Mesenchymal stem cell (in vitro differentiated cells and primary cell): ENCODE measurements around the gene DCTN1.
A peak's percentile ranks its signal among the peaks of the same experiment; 100 is the strongest.

Experiments used
- DNase-seq: peaks from one replicate; pipeline ENCODE4 v3.0.0-alpha.2; 2013
- H2AFZ ChIP-seq: one replicate; pipeline ENCODE4 v1.6.1; 2013; ENCODE audit warnings: low read depth, mild to moderate bottlenecking, control low read depth, inconsistent platforms, low read length, moderate library complexity
- H2AK5ac ChIP-seq: 2 replicates; pipeline ENCODE4 v1.6.1; 2013; ENCODE audit warnings: low read length, moderate library complexity, mild to moderate bottlenecking, inconsistent platforms; ENCODE audit not compliant: severe bottlenecking
- H2BK120ac ChIP-seq: one replicate; pipeline ENCODE4 v1.6.1; 2013; ENCODE audit warnings: low read depth, mild to moderate bottlenecking, inconsistent platforms, low read length, moderate library complexity
- H2BK12ac ChIP-seq, 2 experiments: one replicate each; pipeline ENCODE4 v1.6.1; 2013; ENCODE audit warnings: inconsistent platforms in 2 of 2, low read length in 2 of 2, mild to moderate bottlenecking in 2 of 2, moderate library complexity in 2 of 2, control low read depth in 1 of 2
- H2BK15ac ChIP-seq: one replicate; pipeline ENCODE4 v1.6.1; 2013; ENCODE audit warnings: mild to moderate bottlenecking, low read depth, inconsistent platforms; ENCODE audit not compliant: poor library complexity, severe bottlenecking
- H2BK5ac ChIP-seq: 2 replicates; pipeline ENCODE4 v1.6.1; 2013; ENCODE audit warnings: low read depth, mild to moderate bottlenecking, low read length, control low read depth, inconsistent platforms; ENCODE audit not compliant: poor library complexity, severe bottlenecking
- H3K14ac ChIP-seq, 2 experiments: one replicate each; pipeline ENCODE4 v1.6.1; 2013; ENCODE audit warnings: inconsistent platforms in 2 of 2, low read length in 2 of 2, control low read depth in 1 of 2, mild to moderate bottlenecking in 1 of 2, moderate library complexity in 1 of 2
- H3K18ac ChIP-seq, 2 experiments: one replicate each; pipeline ENCODE4 v1.6.1; 2013; ENCODE audit warnings: inconsistent platforms in 2 of 2, low read length in 2 of 2, control low read depth in 1 of 2, low read depth in 1 of 2, mild to moderate bottlenecking in 1 of 2
- H3K23ac ChIP-seq, 2 experiments: one replicate each; pipeline ENCODE4 v1.6.1; 2013; ENCODE audit warnings: inconsistent platforms in 2 of 2, low read length in 2 of 2, mild to moderate bottlenecking in 2 of 2, moderate library complexity in 2 of 2, control low read depth in 1 of 2
- H3K27ac ChIP-seq: 2 replicates; pipeline ENCODE4 v1.5.1; 2013; ENCODE audit warnings: mild to moderate bottlenecking, moderate library complexity, low read length, control low read depth, inconsistent platforms; ENCODE audit not compliant: poor library complexity, severe bottlenecking
- H3K27me3 ChIP-seq, 2 experiments: 2 replicates each; pipeline versions ENCODE4 v1.6.1 to v1.7.0; 2013; ENCODE audit warnings: low read length in 2 of 2, mild to moderate bottlenecking in 2 of 2, moderate library complexity in 2 of 2, control low read depth in 1 of 2, inconsistent platforms in 1 of 2; ENCODE audit not compliant: control insufficient read depth in 1 of 2, insufficient read depth in 1 of 2
- H3K36me3 ChIP-seq, 2 experiments: 2 replicates each; pipeline versions ENCODE4 v1.6.1 to v1.7.0; 2013; ENCODE audit warnings: low read length in 2 of 2, control low read depth in 1 of 2, inconsistent platforms in 1 of 2, low read depth in 1 of 2, mild to moderate bottlenecking in 1 of 2; ENCODE audit not compliant: insufficient read depth in 2 of 2, control insufficient read depth in 1 of 2
- H3K4ac ChIP-seq, 2 experiments: one replicate each; pipeline ENCODE4 v1.6.1; 2013; ENCODE audit warnings: inconsistent platforms in 2 of 2, low read length in 2 of 2, mild to moderate bottlenecking in 2 of 2, moderate library complexity in 2 of 2, control low read depth in 1 of 2, low read depth in 1 of 2
- H3K4me1 ChIP-seq: 2 replicates; pipeline ENCODE4 v1.6.1; 2013; ENCODE audit warnings: low read depth, low read length, control low read depth; ENCODE audit not compliant: control insufficient read depth, insufficient read depth
- H3K4me2 ChIP-seq: 2 replicates; pipeline ENCODE4 v1.6.1; 2013; ENCODE audit warnings: low read length, mild to moderate bottlenecking, inconsistent platforms; ENCODE audit not compliant: poor library complexity, severe bottlenecking
- H3K4me3 ChIP-seq, 2 experiments: 2 replicates each; pipeline versions ENCODE4 v1.5.1 to v1.7.0; 2013; ENCODE audit warnings: low read length in 2 of 2, mild to moderate bottlenecking in 2 of 2, control low read depth in 1 of 2, low read depth in 1 of 2; ENCODE audit not compliant: insufficient read depth in 1 of 2
- H3K79me1 ChIP-seq: replicated peaks from 2 replicates; pipeline ENCODE4 v1.6.1; 2013; ENCODE audit warnings: mild to moderate bottlenecking, control low read depth, low read length, inconsistent platforms; ENCODE audit not compliant: poor library complexity, severe bottlenecking
- H3K9ac ChIP-seq: 2 replicates; pipeline ENCODE4 v1.7.0; 2013; ENCODE audit warnings: mild to moderate bottlenecking, low read length, moderate library complexity
- H3K9me3 ChIP-seq: 2 replicates; pipeline ENCODE4 v1.7.0; 2013; ENCODE audit warnings: mild to moderate bottlenecking, low read length; ENCODE audit not compliant: control insufficient read depth
- H4K8ac ChIP-seq: one replicate; pipeline ENCODE4 v1.6.1; 2013; ENCODE audit warnings: inconsistent platforms, mild to moderate bottlenecking, low read length, moderate library complexity
- H4K91ac ChIP-seq: one replicate; pipeline ENCODE4 v1.6.1; 2013; ENCODE audit warnings: mild to moderate bottlenecking, low read length, inconsistent platforms
- WGBS: methylation state at CpG from one replicate; pipeline ENCODE4 v1.1.7; 2013; ENCODE audit warnings: mixed read lengths; 5-methylcytosine and 5-hydroxymethylcytosine counted together

DCTN1 gene

DNA sequence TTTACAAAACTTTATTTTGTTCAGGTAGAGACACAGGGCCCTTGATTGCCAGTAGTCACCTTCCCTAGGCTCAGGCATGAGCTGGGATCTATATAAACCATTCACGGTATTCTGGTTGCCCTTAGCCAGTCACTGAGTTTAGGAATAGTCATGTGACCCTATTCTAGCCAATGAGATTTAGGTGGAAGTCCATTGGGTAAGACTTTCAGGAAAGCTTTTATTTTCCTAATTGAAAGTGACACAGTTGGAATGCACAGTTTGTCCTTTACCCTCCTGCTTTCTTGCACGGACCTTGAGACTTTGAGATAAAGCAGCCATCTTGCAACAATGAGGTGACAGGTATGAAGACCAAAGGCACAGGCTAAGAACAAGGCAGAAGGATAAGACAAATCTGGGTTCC lies 58.4 kb downstream of the DCTN1 start:
- Histone ChIP-seq H2BK12ac (no peak overlapping the region), H2BK120ac (no peak overlapping the region), H3K27ac (no peak overlapping the region), H3K79me1 (no peaks in the 10 kb centered on the region), H3K9me3 (no peaks in the 10 kb centered on the region), H3K9ac (no peak overlapping the region), H2BK5ac (no peak overlapping the region), H3K18ac (no peak overlapping the region), H2AK5ac (no peak overlapping the region), H3K23ac (no peak overlapping the region), H4K91ac (no peak overlapping the region), H4K8ac (no peak overlapping the region), H2AFZ (no peak overlapping the region), H2BK15ac (no peak overlapping the region), H3K36me3 (no peaks in the 10 kb centered on the region), H3K4me3 (no peak overlapping the region), H3K4ac (no peak overlapping the region), H3K27me3 (peaks cover 0 to 6% of the 10 kb centered on the region in 2 experiments), H3K4me2 (no peak overlapping the region), H3K14ac (no peak overlapping the region), H3K4me1 (no peaks in the 10 kb centered on the region)
- 86% methylated on average over 2 of the region's 2 CpGs for WGBS
- DNase-seq, result no peak

DNA sequence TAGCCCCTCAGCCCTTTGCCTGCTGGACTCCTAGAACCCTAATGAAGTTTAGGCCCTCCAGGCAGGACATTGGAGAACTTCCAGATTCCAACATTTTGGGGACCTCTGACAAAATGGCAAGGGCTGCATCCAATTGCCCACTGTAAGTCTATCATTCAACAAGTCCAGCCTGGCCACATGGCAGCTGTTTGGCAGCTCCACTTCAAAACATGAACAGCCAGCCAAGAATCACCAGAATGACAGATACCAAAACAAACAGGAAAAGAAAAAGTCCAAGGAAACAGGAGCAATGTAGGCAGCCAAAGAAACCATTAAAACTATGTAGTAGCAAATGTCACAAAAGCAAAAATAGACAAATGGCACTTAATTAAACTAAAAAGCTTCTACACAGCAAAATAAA lies 62.4 kb downstream of the DCTN1 start:
- no peak overlapping the region for H2BK120ac ChIP-seq
- H3K4me1 ChIP-seq, result no peaks in the 10 kb centered on the region
- H3K9ac ChIP-seq, result no peak overlapping the region
- H4K91ac ChIP-seq, result no peak overlapping the region
- DNase-seq, result no peak
- no peak overlapping the region for H2BK15ac ChIP-seq
- no peak overlapping the region for H4K8ac ChIP-seq
- H3K36me3 ChIP-seq, result no peaks in the 10 kb centered on the region
- no peak overlapping the region for H3K14ac ChIP-seq
- H2BK5ac ChIP-seq, result no peak overlapping the region
- no peak overlapping the region for H3K4me3 ChIP-seq
- no peaks in the 10 kb centered on the region for H3K79me1 ChIP-seq
- H3K4me2 ChIP-seq, result no peak overlapping the region
- no peak overlapping the region for H3K23ac ChIP-seq
- H3K9me3 ChIP-seq, result no peaks in the 10 kb centered on the region
- H3K27me3 ChIP-seq, result peaks cover 0 to 8% of the 10 kb centered on the region in 2 experiments
- H2AFZ ChIP-seq, result no peak overlapping the region
- H2BK12ac ChIP-seq, result no peak overlapping the region
- no peak overlapping the region for H3K18ac ChIP-seq
- no peak overlapping the region for H3K27ac ChIP-seq
- H2AK5ac ChIP-seq, result no peak overlapping the region
- no peak overlapping the region for H3K4ac ChIP-seq

DNA sequence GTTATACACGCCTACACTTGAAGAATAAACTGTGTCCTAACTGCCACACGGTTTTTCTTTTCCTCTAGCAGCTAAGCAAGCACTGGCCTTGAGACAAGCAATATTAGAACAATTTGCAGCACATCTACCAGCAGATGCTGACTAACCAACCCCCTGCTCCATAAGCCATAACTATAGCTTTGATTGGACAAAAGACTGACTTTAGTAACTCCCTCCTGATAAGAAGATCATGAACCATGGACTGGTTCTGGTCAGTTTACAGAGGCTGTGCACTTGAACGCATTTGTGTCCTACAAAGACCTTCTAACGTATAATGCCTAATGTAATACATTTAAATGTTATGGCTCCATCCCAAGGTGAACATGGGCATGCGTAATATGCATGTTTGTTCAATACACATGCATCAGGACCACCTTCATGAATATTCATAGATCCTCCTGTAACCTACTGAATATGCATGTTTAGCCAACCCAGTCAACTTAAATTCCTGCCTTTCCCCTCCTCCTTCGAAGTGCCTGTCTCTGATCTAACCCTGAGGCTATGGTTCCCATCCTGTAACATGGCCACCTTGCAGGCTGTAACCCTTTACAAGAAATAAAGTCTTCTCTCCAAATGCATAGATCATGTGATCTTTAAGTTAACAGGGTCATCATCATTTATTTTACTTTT lies 63.4 kb downstream of the DCTN1 start:
- H2BK120ac ChIP-seq, result no peak overlapping the region
- 73% methylated on average over 6 of the region's 6 CpGs for WGBS

DNA sequence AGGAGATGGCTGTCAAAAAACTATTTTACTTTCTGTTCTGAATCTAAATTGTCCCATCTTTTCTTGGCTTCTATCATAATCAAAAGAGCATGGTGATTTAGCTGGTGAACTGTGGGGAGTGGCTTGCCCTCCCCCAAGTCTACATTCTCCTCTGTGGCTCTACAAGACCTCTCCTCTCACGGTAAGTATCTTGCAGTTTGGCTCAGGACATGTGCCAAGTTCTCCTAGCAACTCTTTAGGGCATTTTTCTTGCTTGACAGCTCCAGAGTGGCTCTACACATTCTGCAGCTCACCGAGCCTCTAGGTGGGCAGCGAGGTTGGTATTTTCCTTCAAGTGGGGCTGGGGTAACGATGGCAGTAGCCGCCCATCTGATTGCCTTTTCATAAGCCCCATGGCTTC lies 66.0 kb downstream of the DCTN1 start:
- H3K27me3 ChIP-seq, result peaks cover 0 to 8% of the 10 kb centered on the region in 2 experiments
- no peak overlapping the region for H2AFZ ChIP-seq
- no peaks in the 10 kb centered on the region for H3K36me3 ChIP-seq
- H3K27ac ChIP-seq, result no peak overlapping the region
- WGBS, result 93% methylated on average over 5 of the region's 5 CpGs
- H3K9ac ChIP-seq, result no peak overlapping the region
- H2BK5ac ChIP-seq, result no peak overlapping the region
- H2AK5ac ChIP-seq, result no peak overlapping the region
- H3K4me3 ChIP-seq, result no peak overlapping the region
- no peak overlapping the region for H2BK120ac ChIP-seq
- no peak for DNase-seq
- no peak overlapping the region for H3K4ac ChIP-seq
- no peaks in the 10 kb centered on the region for H3K9me3 ChIP-seq
- no peak overlapping the region for H2BK12ac ChIP-seq
- no peak overlapping the region for H2BK15ac ChIP-seq
- H3K4me2 ChIP-seq, result no peak overlapping the region
- H3K4me1 ChIP-seq, result no peaks in the 10 kb centered on the region
- no peaks in the 10 kb centered on the region for H3K79me1 ChIP-seq
- no peak overlapping the region for H3K18ac ChIP-seq
- H4K91ac ChIP-seq, result no peak overlapping the region
- no peak overlapping the region for H3K14ac ChIP-seq
- no peak overlapping the region for H3K23ac ChIP-seq
- no peak overlapping the region for H4K8ac ChIP-seq

More for the DNA sequence above, 63.4 kb downstream of the DCTN1 start:
- H2AFZ ChIP-seq, result no peak overlapping the region
- H3K27me3 ChIP-seq, result peaks cover 0 to 8% of the 10 kb centered on the region in 2 experiments
- peak overlapping the region in 1 of 2 experiments; percentile 18 for H3K14ac ChIP-seq
- no peak overlapping the region for H2BK15ac ChIP-seq
- H3K4me1 ChIP-seq, result no peaks in the 10 kb centered on the region
- H2AK5ac ChIP-seq, result no peak overlapping the region
- no peak overlapping the region for H3K9ac ChIP-seq
- no peak overlapping the region for H2BK5ac ChIP-seq
- no peak overlapping the region for H3K4me2 ChIP-seq
- no peak overlapping the region for H4K8ac ChIP-seq
- no peak overlapping the region for H3K4ac ChIP-seq
- H3K9me3 ChIP-seq, result no peaks in the 10 kb centered on the region
- no peaks in the 10 kb centered on the region for H3K79me1 ChIP-seq
- H3K23ac ChIP-seq, result no peak overlapping the region
- H3K36me3 ChIP-seq, result no peaks in the 10 kb centered on the region
- no peak overlapping the region for H2BK12ac ChIP-seq
- no peak overlapping the region for H4K91ac ChIP-seq
- H3K4me3 ChIP-seq, result no peak overlapping the region
- no peak for DNase-seq
- no peak overlapping the region for H3K27ac ChIP-seq
- no peak overlapping the region for H3K18ac ChIP-seq
